HG03378 (cell line): ENCODE measurements around the gene VSTM2B.

Experiments
- ATAC-seq: cut with Tn5 transposase; IDR thresholded peaks from one replicate; pipeline ENCODE4 v1.9.1; 2021; ENCODE audit warnings: mild to moderate bottlenecking, moderate library complexity; ENCODE audit not compliant: unreplicated experiment

VSTM2B gene

GRCh38 chr19:29515233-29515619 lies 10.6 kb upstream of the VSTM2B start:
- no peak for ATAC-seq

- no peak for ATAC-seq
Measured at GRCh38 chr19:29515706-29516357, 10.0 kb upstream of the VSTM2B start.

GRCh38 chr19:29516358-29516725 lies 9.5 kb upstream of the VSTM2B start:
- ATAC-seq, result no peak

- no peak for ATAC-seq
Measured at GRCh38 chr19:29516821-29517395, 8.9 kb upstream of the VSTM2B start.

GRCh38 chr19:29517412-29517811 lies 8.4 kb upstream of the VSTM2B start:
- no peak for ATAC-seq

GRCh38 chr19:29517946-29518345 lies 7.8 kb upstream of the VSTM2B start:
- no peak for ATAC-seq

GRCh38 chr19:29519146-29519545 lies 6.6 kb upstream of the VSTM2B start:
- no peak for ATAC-seq

- no peak for ATAC-seq
Measured at GRCh38 chr19:29519931-29520330, 5.9 kb upstream of the VSTM2B start.

- ATAC-seq, result no peak
Measured at GRCh38 chr19:29520390-29520789, 5.4 kb upstream of the VSTM2B start.

GRCh38 chr19:29521291-29522075 lies 4.3 kb upstream of the VSTM2B start:
- ATAC-seq, result no peak

GRCh38 chr19:29523568-29523967 lies 2.2 kb upstream of the VSTM2B start:
- ATAC-seq, result no peak

GRCh38 chr19:29524201-29524911 lies 1.4 kb upstream of the VSTM2B start:
- ATAC-seq, result no peak

GRCh38 chr19:29524912-29525831 lies 622 bp upstream of the VSTM2B start:
- ATAC-seq, result no peak

GRCh38 chr19:29526730-29527499 lies 1.1 kb downstream of the VSTM2B start:
- no peak for ATAC-seq

- ATAC-seq, result no peak
Measured at GRCh38 chr19:29527500-29528328, 1.9 kb downstream of the VSTM2B start.

GRCh38 chr19:29528350-29528945 lies 2.7 kb downstream of the VSTM2B start:
- ATAC-seq, result peak; percentile 60

GRCh38 chr19:29528946-29529645 lies 3.3 kb downstream of the VSTM2B start:
- no peak for ATAC-seq
